ENCODE data around the gene SLC39A6. TPM values are rescaled to one million over a fixed set of nuclear protein-coding genes. Genes with fewer than 3 reads are reported as not detected.
"Not testable (repeated sequence)": the region's sequence is repeated elsewhere in the genome, so short reads cannot be mapped to it uniquely, and the experiment has no call there.

SLC39A6 gene
- total and polyA plus RNA-seq, 12 donors: 4.3 to 79.1 (median 39.2) TPM

GRCh38 chr18:36085195-36085594 is 43.9 kb downstream of the SLC39A6 start:
- Histone ChIP-seq H3K27me3 (no peaks in the 10 kb centered on the region), H3K4me3 (no peak overlapping the region), H3K4me1 (replicated peaks in 1 of 2) (no peaks in the 10 kb centered on the region), H3K27ac (no peak overlapping the region), H3K9me3 (replicated peaks in 1 of 3) (peaks cover 0 to 6% (median 0%) of the 10 kb centered on the region in 3 donors), H3K36me3 (replicated peaks in 1 of 2) (no peaks in the 10 kb centered on the region)
- 78 to 96% (median 81%) methylated on average over 3 to 4 of the region's 4 CpGs; no CpG with 5 or more reads in 1 of the 4 donors for WGBS, 4 donors
- no peak for TF ChIP-seq POLR2A (IDR thresholded peaks at IDR 0.05)
- no peak for TF ChIP-seq CTCF (IDR thresholded peaks at IDR 0.05)
- intact Hi-C loops (cut with DNase I): no loop called here
- no peak for DNase-seq

- Histone ChIP-seq H3K36me3 (replicated peaks in 1 of 2) (no peaks in the 10 kb centered on the region), H3K4me1 (replicated peaks in 1 of 2) (no peaks in the 10 kb centered on the region), H3K9me3 (replicated peaks in 1 of 3) (peaks cover 0 to 6% (median 0%) of the 10 kb centered on the region in 3 donors), H3K4me3 (no peak overlapping the region), H3K27me3 (no peaks in the 10 kb centered on the region), H3K27ac (no peak overlapping the region)
- no peak for DNase-seq
- intact Hi-C loops (cut with DNase I): no loop called here
- TF ChIP-seq CTCF (IDR thresholded peaks at IDR 0.05) (no peak), POLR2A (IDR thresholded peaks at IDR 0.05) (no peak)
- WGBS, 4 donors: 64 to 71% (median 67%) methylated on average over 2 of the region's 2 CpGs
Measured at GRCh38 chr18:36083729-36084128, 45.4 kb downstream of the SLC39A6 start.

- intact Hi-C loops (cut with DNase I); H3K9me3 ChIP-seq (replicated peaks in 1 of 3); H3K4me3 ChIP-seq; DNase-seq; H3K27me3 ChIP-seq; H3K36me3 ChIP-seq (replicated peaks in 1 of 2); H3K27ac ChIP-seq; H3K4me1 ChIP-seq (replicated peaks in 1 of 2): not testable (repeated sequence)
- 88 to 95% (median 89%) methylated on average over 2 of the region's 2 CpGs for WGBS, 4 donors
Measured at GRCh38 chr18:36081118-36081517, 48.0 kb downstream of the SLC39A6 start.

GRCh38 chr18:36078751-36079529 is 50.2 kb downstream of the SLC39A6 start:
- Histone ChIP-seq H3K4me1 (replicated peaks in 1 of 2) (no peaks in the 10 kb centered on the region), H3K27me3 (no peaks in the 10 kb centered on the region), H3K4me3 (no peak overlapping the region), H3K27ac (no peak overlapping the region), H3K9me3 (replicated peaks in 1 of 3) (peaks cover 0 to 6% (median 0%) of the 10 kb centered on the region in 3 donors), H3K36me3 (replicated peaks in 1 of 2) (no peaks in the 10 kb centered on the region)
- TF ChIP-seq CTCF (IDR thresholded peaks at IDR 0.05): no peak
- intact Hi-C loops (cut with DNase I): no loop called here
- WGBS, 4 donors: 81 to 88% (median 87%) methylated on average over 6 of the region's 6 CpGs
- no peak for DNase-seq

GRCh38 chr18:36077764-36078163 is 51.4 kb downstream of the SLC39A6 start:
- H3K4me1 ChIP-seq (replicated peaks in 1 of 2); H3K27me3 ChIP-seq; H3K27ac ChIP-seq; DNase-seq; intact Hi-C loops (cut with DNase I); H3K9me3 ChIP-seq (replicated peaks in 1 of 3); H3K36me3 ChIP-seq (replicated peaks in 1 of 2); H3K4me3 ChIP-seq: not testable (repeated sequence)
- 94 to 99% methylated on average over 10 to 17 of the region's 27 CpGs; no CpG with 5 or more reads in 2 of the 4 donors for WGBS, 4 donors

All from adrenal gland (tissue), 12 donors.